Right atrium auricular region (tissue), 2 donors: ENCODE data around the gene LRP1B. TPM values are rescaled to one million over a fixed set of nuclear protein-coding genes. Genes with fewer than 3 reads are reported as not detected.
"Not testable (repeated sequence)": the region's sequence is repeated elsewhere in the genome, so short reads cannot be mapped to it uniquely, and the experiment has no call there.

Experiments used
- DNase-seq: peaks from one replicate; pipeline ENCODE4 v3.0.0-alpha.2; 2019; ENCODE audit warnings: low spot score
- H3K27ac ChIP-seq, 2 donors: fragments of 200-600 bp; sonication (generic); 1 replicate in 1 of 2; 2 replicates in 1 of 2; pipeline ENCODE4 v1.5.1; 2016 to 2019
- H3K27me3 ChIP-seq, 2 donors: fragments of 200-600 bp; sonication (generic); one replicate each; pipeline versions ENCODE4 v1.5.1 to v1.6.0; 2017 to 2019
- H3K36me3 ChIP-seq: fragments of 200-600 bp; sonication (generic); one replicate; pipeline ENCODE4 v1.5.1; 2016
- H3K4me1 ChIP-seq, 2 donors: fragments of 200-600 bp; sonication (generic); one replicate each; pipeline versions ENCODE4 v1.5.1 to v1.6.0; 2017 to 2019
- H3K4me3 ChIP-seq, 2 donors: fragments of 200-600 bp; sonication (generic); 1 replicate in 1 of 2; 2 replicates in 1 of 2; pipeline ENCODE4 v1.5.1; 2017 to 2019; ENCODE audit warnings: mild to moderate bottlenecking in 1 of 2, moderate library complexity in 1 of 2
- H3K9me3 ChIP-seq, 2 donors: fragments of 200-600 bp; sonication (generic); one replicate each; pipeline ENCODE4 v1.5.1; 2019
- total RNA-seq, 2 donors: library from RNA; depleted of rRNA; stranded (reverse); fragments of >200 nt; gene quantifications; one replicate each; pipeline ENCODE4 v1.1.0, GENCODE V29; 2016
- TF ChIP-seq, protein P1 (sequence below), 2 donors: fragments of 200-600 bp; sonication (generic); IDR thresholded peaks; one replicate each; pipeline ENCODE4 v1.5.1; 2019; ENCODE audit warnings: antibody characterized with exemption in 2 of 2

LRP1B gene
- total RNA-seq, 2 donors from 2014 or later: 0.44 to 0.47 TPM

- H3K36me3 ChIP-seq: no peaks in the 10 kb centered on the region
- no peaks in the 10 kb centered on the region for H3K27me3 ChIP-seq
- no peaks in the 10 kb centered on the region for H3K9me3 ChIP-seq
- TF ChIP-seq, protein P1, sequence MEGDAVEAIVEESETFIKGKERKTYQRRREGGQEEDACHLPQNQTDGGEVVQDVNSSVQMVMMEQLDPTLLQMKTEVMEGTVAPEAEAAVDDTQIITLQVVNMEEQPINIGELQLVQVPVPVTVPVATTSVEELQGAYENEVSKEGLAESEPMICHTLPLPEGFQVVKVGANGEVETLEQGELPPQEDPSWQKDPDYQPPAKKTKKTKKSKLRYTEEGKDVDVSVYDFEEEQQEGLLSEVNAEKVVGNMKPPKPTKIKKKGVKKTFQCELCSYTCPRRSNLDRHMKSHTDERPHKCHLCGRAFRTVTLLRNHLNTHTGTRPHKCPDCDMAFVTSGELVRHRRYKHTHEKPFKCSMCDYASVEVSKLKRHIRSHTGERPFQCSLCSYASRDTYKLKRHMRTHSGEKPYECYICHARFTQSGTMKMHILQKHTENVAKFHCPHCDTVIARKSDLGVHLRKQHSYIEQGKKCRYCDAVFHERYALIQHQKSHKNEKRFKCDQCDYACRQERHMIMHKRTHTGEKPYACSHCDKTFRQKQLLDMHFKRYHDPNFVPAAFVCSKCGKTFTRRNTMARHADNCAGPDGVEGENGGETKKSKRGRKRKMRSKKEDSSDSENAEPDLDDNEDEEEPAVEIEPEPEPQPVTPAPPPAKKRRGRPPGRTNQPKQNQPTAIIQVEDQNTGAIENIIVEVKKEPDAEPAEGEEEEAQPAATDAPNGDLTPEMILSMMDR (IDR thresholded peaks at IDR 0.05): no peak
- no peaks in the 10 kb centered on the region for H3K4me1 ChIP-seq
- H3K4me3 ChIP-seq: no peak overlapping the region
- no peak overlapping the region for H3K27ac ChIP-seq
- no peak for DNase-seq
Observed at GRCh38 chr2:141195087-141195486, 935.7 kb downstream of the LRP1B start.

DNA sequence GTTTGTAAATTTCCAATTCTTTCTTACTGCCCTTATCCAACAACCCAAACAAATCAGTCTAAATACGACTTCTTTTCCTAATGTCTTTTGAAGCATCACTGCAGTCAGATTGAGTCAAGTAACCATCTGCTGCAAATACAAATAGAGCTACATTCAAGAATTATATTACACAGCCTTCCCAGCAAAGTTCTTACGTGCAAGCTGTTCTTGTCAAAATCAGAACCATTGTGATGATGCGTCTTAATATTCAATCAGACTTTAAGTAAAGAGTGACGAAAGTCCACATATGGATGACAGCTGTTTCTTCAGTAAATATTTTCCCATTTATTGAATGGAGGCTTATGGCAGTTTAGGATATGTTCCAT is 943.8 kb downstream of the LRP1B start:
- Histone ChIP-seq H3K9me3 (no peaks in the 10 kb centered on the region), H3K4me1 (no peaks in the 10 kb centered on the region), H3K36me3 (no peaks in the 10 kb centered on the region), H3K27ac (no peak overlapping the region), H3K4me3 (no peak overlapping the region), H3K27me3 (no peaks in the 10 kb centered on the region)
- TF ChIP-seq, protein P1 (IDR thresholded peaks at IDR 0.05): no peak
- DNase-seq: no peak

GRCh38 chr2:141186413-141187074 is 944.3 kb downstream of the LRP1B start:
- no peak overlapping the region for H3K4me3 ChIP-seq
- no peaks in the 10 kb centered on the region for H3K27me3 ChIP-seq
- no peak overlapping the region for H3K27ac ChIP-seq
- H3K4me1 ChIP-seq: no peaks in the 10 kb centered on the region
- H3K9me3 ChIP-seq: no peaks in the 10 kb centered on the region
- no peak for DNase-seq
- H3K36me3 ChIP-seq: no peaks in the 10 kb centered on the region
- TF ChIP-seq, protein P1 (IDR thresholded peaks at IDR 0.05): no peak

- H3K9me3 ChIP-seq: no peaks in the 10 kb centered on the region
- H3K4me3 ChIP-seq: no peak overlapping the region
- H3K27me3 ChIP-seq: no peaks in the 10 kb centered on the region
- H3K27ac ChIP-seq: no peak overlapping the region
- no peaks in the 10 kb centered on the region for H3K36me3 ChIP-seq
- TF ChIP-seq, protein P1 (IDR thresholded peaks at IDR 0.05): no peak
- no peak for DNase-seq
- H3K4me1 ChIP-seq: no peaks in the 10 kb centered on the region
Observed at GRCh38 chr2:141182246-141182645, 948.6 kb downstream of the LRP1B start.

DNA sequence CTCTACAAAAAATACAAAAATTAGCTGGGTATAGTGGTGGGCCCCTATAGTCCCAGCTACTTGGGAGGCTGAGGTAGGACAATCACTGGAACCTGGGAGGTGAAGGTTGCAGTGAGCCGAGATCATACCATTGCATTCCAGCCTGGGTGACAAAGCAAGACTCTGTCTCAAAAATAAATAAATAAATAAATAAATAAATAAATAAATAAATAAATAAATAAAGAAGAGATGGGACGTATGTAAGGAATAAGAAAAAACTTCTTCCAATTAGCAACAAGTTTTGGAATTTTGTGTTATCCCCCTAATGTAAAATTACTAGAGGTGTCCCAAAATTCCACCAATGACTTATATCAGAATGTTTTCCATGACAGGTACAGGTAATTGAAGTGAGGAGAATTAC is 961.7 kb downstream of the LRP1B start:
- not testable (repeated sequence) for H3K36me3 ChIP-seq, H3K27me3 ChIP-seq, H3K4me1 ChIP-seq, H3K27ac ChIP-seq, H3K9me3 ChIP-seq, H3K4me3 ChIP-seq, DNase-seq

- Histone ChIP-seq H3K27ac (no peak overlapping the region), H3K4me3 (no peak overlapping the region), H3K36me3 (no peaks in the 10 kb centered on the region), H3K4me1 (no peaks in the 10 kb centered on the region), H3K9me3 (no peaks in the 10 kb centered on the region), H3K27me3 (no peaks in the 10 kb centered on the region)
- TF ChIP-seq, protein P1 (IDR thresholded peaks at IDR 0.05): no peak
- no peak for DNase-seq
Observed at GRCh38 chr2:141162314-141162713, 968.5 kb downstream of the LRP1B start.
